Spleen (tissue), 7 donors: Measurements from ENCODE around the gene SLC17A1.

Source experiments
- POLR2A ChIP-seq, 3 donors: fragments of 450-650 bp; IDR thresholded peaks; one replicate each; pipeline ENCODE4 v1.5.1; 2017; ENCODE audit warnings: antibody characterized with exemption in 3 of 3, mild to moderate bottlenecking in 1 of 3
- POLR2AphosphoS5 ChIP-seq, 3 donors: sonication (generic); formaldehyde crosslinking; IDR thresholded peaks; one replicate each; pipeline ENCODE4 v1.5.1; 2017; ENCODE audit warnings: antibody characterized with exemption in 3 of 3
- TF ChIP-seq, protein P1 (sequence below), 11 experiments: fragments of 200-600 bp in 7 of 11; fragments of 450-650 bp in 4 of 11; sonication (generic) in 4 of 11; IDR thresholded peaks in 8 of 11; conservative IDR thresholded peaks in 3 of 11; 1 replicate in 7 of 11; 2 replicates in 4 of 11; pipeline versions ENCODE4 v1.4.0 to v1.8.0; 2016 to 2021; ENCODE audit warnings: antibody characterized with exemption in 11 of 11, inconsistent platforms in 4 of 11, mild to moderate bottlenecking in 1 of 11
- donor health status: DM: no; HTN: no; CAD: no; lungs with moderate emphysema.
- donor health status: DM: no; HTN: no; CAD: no.
- donor health status: DM: no; HTN: no; CAD: no.

DNA sequence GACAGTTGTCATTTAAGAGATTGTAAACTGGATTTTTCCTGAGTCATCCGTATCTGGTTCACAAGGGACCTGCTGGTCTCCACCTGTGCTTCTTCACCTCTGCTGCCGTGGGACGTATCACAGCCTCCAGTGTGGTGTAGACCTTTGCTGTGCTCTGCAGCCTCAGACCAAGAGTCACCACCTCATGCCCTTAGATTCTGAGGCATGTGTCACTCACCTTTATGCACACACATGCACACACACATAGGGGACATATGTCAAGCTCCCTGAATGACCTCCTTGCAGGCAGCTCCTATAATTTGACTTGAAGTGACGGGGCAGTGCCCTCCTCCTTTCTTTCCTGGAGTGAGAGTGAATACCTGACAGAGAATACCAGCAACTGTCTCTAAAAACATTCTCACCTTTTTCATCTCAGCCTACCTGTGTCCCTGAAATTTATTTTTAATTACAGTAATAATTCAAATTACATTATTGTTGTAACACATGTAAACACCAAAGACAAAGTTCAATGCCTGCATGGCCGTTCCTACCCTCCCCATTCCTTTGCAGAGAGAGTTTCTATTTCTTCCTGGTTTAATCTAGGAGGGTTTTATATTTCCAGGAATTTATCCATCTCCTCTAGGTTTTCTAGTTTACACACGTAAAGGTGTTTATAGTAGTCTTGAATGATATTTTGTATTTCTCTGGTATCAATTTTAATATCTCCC lies 73.8 kb downstream of the SLC17A1 start:
- TF ChIP-seq POLR2AphosphoS5 (IDR thresholded peaks at IDR 0.05) (no peak), POLR2A (IDR thresholded peaks at IDR 0.05) (no peak)
- TF ChIP-seq, protein P1, sequence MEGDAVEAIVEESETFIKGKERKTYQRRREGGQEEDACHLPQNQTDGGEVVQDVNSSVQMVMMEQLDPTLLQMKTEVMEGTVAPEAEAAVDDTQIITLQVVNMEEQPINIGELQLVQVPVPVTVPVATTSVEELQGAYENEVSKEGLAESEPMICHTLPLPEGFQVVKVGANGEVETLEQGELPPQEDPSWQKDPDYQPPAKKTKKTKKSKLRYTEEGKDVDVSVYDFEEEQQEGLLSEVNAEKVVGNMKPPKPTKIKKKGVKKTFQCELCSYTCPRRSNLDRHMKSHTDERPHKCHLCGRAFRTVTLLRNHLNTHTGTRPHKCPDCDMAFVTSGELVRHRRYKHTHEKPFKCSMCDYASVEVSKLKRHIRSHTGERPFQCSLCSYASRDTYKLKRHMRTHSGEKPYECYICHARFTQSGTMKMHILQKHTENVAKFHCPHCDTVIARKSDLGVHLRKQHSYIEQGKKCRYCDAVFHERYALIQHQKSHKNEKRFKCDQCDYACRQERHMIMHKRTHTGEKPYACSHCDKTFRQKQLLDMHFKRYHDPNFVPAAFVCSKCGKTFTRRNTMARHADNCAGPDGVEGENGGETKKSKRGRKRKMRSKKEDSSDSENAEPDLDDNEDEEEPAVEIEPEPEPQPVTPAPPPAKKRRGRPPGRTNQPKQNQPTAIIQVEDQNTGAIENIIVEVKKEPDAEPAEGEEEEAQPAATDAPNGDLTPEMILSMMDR (IDR thresholded peaks at IDR 0.05 in 8 of 11, conservative IDR thresholded peaks at IDR 0.05 in 3 of 11), result no peak
